ENCODE data around the gene CPEB4. TPM values are rescaled to one million over a fixed set of nuclear protein-coding genes. Genes with fewer than 3 reads are reported as not detected.

CPEB4 gene
- total and polyA plus RNA-seq, 9 of the 15 experiments (the other 6 are each of a cell fraction or from before 2014, with no cell fraction given) = 7.4 to 21.3 (median 12.4) TPM

DNA sequence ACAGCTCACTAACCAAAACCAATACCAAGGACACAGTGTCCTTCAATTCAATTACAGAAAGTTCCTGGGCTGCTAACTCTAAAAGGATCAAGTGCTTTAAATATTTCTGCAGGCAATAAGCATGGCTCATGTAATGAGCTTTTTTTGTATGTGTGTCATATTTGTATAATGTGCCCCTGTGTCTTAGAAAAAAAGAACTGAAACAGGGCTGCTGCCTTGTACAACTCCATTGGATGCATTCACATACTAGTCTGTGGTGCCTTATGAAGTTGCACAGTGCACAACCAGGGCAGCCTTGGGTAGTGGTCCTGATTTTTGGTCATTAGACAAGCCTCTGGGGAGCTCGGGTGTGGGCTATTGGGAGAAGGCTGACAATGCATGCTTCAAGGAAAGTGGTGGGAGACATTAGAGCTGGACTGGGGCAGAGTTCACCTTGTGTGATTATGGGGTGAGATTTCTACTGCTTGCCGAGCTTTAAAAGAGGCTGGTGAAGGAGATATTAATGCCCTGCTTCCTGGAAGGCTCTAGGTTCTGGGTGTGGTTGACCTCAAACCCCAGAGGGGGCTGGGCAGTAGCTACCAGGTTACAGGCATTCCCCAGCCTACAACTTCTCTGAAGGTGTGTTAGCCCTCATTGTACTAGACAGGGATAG lies 3.6 kb upstream of the CPEB4 start (continued):
- peak; percentile 98 for TF ChIP-seq KDM1A (IDR thresholded peaks at IDR 0.05)
- TF ChIP-seq CBFA2T3 (IDR thresholded peaks at IDR 0.05) = peak; percentile 87
- no peak for TF ChIP-seq NR2C2 (CRISPR knock-in tag; IDR thresholded peaks at IDR 0.05)
- TF ChIP-seq NR2C2 (tag; IDR thresholded peaks at IDR 0.05) = peak; percentile 37; the same call in 1 of the 2 replicates
- TF ChIP-seq RB1 (IDR thresholded peaks at IDR 0.05; ENCODE audit: low read depth) = peak; percentile 19; the same call in 1 of the 2 replicates
- peak in 1 of 2 experiments; percentile 65; a peak in 1 of 3 replicates for TF ChIP-seq CBX3 (IDR thresholded peaks at IDR 0.05; ENCODE audit: borderline replicate concordance in 1 of 2, low read length in 2 of 2)
- TF ChIP-seq ASH1L (IDR thresholded peaks at IDR 0.05; ENCODE audit: borderline replicate concordance, low read depth, partially characterized antibody) = no peak
- TF ChIP-seq, protein P1, sequence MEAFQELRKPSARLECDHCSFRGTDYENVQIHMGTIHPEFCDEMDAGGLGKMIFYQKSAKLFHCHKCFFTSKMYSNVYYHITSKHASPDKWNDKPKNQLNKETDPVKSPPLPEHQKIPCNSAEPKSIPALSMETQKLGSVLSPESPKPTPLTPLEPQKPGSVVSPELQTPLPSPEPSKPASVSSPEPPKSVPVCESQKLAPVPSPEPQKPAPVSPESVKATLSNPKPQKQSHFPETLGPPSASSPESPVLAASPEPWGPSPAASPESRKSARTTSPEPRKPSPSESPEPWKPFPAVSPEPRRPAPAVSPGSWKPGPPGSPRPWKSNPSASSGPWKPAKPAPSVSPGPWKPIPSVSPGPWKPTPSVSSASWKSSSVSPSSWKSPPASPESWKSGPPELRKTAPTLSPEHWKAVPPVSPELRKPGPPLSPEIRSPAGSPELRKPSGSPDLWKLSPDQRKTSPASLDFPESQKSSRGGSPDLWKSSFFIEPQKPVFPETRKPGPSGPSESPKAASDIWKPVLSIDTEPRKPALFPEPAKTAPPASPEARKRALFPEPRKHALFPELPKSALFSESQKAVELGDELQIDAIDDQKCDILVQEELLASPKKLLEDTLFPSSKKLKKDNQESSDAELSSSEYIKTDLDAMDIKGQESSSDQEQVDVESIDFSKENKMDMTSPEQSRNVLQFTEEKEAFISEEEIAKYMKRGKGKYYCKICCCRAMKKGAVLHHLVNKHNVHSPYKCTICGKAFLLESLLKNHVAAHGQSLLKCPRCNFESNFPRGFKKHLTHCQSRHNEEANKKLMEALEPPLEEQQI (IDR thresholded peaks at IDR 0.05) = 0 out of 2 replicates have a peak, but pooled peaks have one; percentile 46
- peak; percentile 64; the same call in 1 of the 2 replicates for TF ChIP-seq GATAD2A (IDR thresholded peaks at IDR 0.05)
- TF ChIP-seq TAL1 (IDR thresholded peaks at IDR 0.05) = peak; percentile 53; the same call in 1 of the 2 replicates
- TF ChIP-seq, protein P2, sequence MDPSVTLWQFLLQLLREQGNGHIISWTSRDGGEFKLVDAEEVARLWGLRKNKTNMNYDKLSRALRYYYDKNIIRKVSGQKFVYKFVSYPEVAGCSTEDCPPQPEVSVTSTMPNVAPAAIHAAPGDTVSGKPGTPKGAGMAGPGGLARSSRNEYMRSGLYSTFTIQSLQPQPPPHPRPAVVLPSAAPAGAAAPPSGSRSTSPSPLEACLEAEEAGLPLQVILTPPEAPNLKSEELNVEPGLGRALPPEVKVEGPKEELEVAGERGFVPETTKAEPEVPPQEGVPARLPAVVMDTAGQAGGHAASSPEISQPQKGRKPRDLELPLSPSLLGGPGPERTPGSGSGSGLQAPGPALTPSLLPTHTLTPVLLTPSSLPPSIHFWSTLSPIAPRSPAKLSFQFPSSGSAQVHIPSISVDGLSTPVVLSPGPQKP (CRISPR knock-in tag; IDR thresholded peaks at IDR 0.05) = no peak
- TF ChIP-seq, protein P3, sequence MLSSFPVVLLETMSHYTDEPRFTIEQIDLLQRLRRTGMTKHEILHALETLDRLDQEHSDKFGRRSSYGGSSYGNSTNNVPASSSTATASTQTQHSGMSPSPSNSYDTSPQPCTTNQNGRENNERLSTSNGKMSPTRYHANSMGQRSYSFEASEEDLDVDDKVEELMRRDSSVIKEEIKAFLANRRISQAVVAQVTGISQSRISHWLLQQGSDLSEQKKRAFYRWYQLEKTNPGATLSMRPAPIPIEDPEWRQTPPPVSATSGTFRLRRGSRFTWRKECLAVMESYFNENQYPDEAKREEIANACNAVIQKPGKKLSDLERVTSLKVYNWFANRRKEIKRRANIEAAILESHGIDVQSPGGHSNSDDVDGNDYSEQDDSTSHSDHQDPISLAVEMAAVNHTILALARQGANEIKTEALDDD (IDR thresholded peaks at IDR 0.05) = peak; percentile 88
- TF ChIP-seq CXXC5 (CRISPR knock-in tag; IDR thresholded peaks at IDR 0.05) = peak; percentile 39
- 0 out of 2 replicates have a peak, but pooled peaks have one; percentile 14 for TF ChIP-seq MTA3 (IDR thresholded peaks at IDR 0.05; ENCODE audit: borderline replicate concordance)
- no peak for TF ChIP-seq NFYB (IDR thresholded peaks at IDR 0.05; ENCODE audit: extremely low read depth, insufficient read length)
- no peak for TF ChIP-seq NRF1 (conservative IDR thresholded peaks at IDR 0.05 in 1 of 2, IDR thresholded peaks at IDR 0.05 in 1 of 2)
- TF ChIP-seq, protein P4, sequence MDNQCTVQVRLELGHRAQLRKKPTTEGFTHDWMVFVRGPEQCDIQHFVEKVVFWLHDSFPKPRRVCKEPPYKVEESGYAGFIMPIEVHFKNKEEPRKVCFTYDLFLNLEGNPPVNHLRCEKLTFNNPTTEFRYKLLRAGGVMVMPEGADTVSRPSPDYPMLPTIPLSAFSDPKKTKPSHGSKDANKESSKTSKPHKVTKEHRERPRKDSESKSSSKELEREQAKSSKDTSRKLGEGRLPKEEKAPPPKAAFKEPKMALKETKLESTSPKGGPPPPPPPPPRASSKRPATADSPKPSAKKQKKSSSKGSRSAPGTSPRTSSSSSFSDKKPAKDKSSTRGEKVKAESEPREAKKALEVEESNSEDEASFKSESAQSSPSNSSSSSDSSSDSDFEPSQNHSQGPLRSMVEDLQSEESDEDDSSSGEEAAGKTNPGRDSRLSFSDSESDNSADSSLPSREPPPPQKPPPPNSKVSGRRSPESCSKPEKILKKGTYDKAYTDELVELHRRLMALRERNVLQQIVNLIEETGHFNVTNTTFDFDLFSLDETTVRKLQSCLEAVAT (IDR thresholded peaks at IDR 0.05) = 0 out of 4 replicates have a peak, but pooled peaks of 1 of the 2 experiments have one; percentile 41
- peak; percentile 7; the same call in 1 of the 2 replicates for TF ChIP-seq ZEB2 (IDR thresholded peaks at IDR 0.05)
- TF ChIP-seq SMAD4 (CRISPR knock-in tag; conservative IDR thresholded peaks at IDR 0.05) = peak; percentile 72
- no peak for TF ChIP-seq TAF7 (tag; IDR thresholded peaks at IDR 0.05)
- peak; percentile 91 to 94; a peak in 3 of 4 replicates for TF ChIP-seq RCOR1 (IDR thresholded peaks at IDR 0.05; ENCODE audit: borderline replicate concordance in 1 of 2, low read depth in 2 of 2, low read length in 2 of 2)
